IMR-90 (cell line): ENCODE data around the gene HELZ. TPM values are rescaled to one million over a fixed set of nuclear protein-coding genes. Genes with fewer than 3 reads are reported as not detected.
"Not testable (repeated sequence)": the region's sequence is repeated elsewhere in the genome, so short reads cannot be mapped to it uniquely, and the experiment has no call there.

Experiments
- ATAC-seq: fragments of 200-7000 bp; cut with Tn5 transposase; 2 replicates; pipeline ENCODE4 v1.9.1; 2020; ENCODE audit warnings: low read depth, mild to moderate bottlenecking, moderate library complexity
- BruUV-seq: library from RNA; stranded (reverse); fragments of 400-500 nt; replicated peaks from 2 replicates; lab custom pipeline; 2021; lab: Mats Ljungman, UMichigan
- CTCF ChIA-PET: fragments of 300-600 bp; formaldehyde crosslinking; extraction: SDS; loops from one replicate; lab custom pipeline; 2021; ENCODE audit warnings: antibody characterized with exemption; lab: Yijun Ruan, JAX
- POLR2A ChIA-PET: fragments of 300-600 bp; sonication (Branson Sonifier 250); formaldehyde crosslinking; loops from one replicate; lab custom pipeline; 2022; ENCODE audit warnings: antibody characterized with exemption; ENCODE audit not compliant: unreplicated experiment; lab: Charles Lee
- DNase-seq: peaks from one replicate; pipeline ENCODE4 v3.0.0; 2013
- H2AFZ ChIP-seq: replicated peaks from 2 replicates; pipeline ENCODE3; 2013; ENCODE audit warnings: low read length, mild to moderate bottlenecking; ENCODE audit not compliant: poor library complexity
- H2AK5ac ChIP-seq: 2 replicates; pipeline ENCODE4 v1.6.1; 2013; ENCODE audit warnings: low read depth, low read length, inconsistent platforms
- H2AK9ac ChIP-seq: replicated peaks from 2 replicates; pipeline ENCODE3; 2013; ENCODE audit warnings: mild to moderate bottlenecking, low read depth, low read length, moderate library complexity; ENCODE audit not compliant: poor library complexity
- H2BK120ac ChIP-seq: 2 replicates; pipeline ENCODE4 v1.6.1; 2013; ENCODE audit warnings: low read depth, low read length, inconsistent platforms
- H2BK15ac ChIP-seq: 3 replicates; pipeline ENCODE4 v1.6.1; 2013; ENCODE audit warnings: low read depth, low read length, inconsistent platforms
- H2BK20ac ChIP-seq: 2 replicates; pipeline ENCODE4 v1.6.1; 2013; ENCODE audit warnings: low read depth, mild to moderate bottlenecking, inconsistent platforms, low read length, moderate library complexity
- H2BK5ac ChIP-seq: 2 replicates; pipeline ENCODE4 v1.6.1; 2013; ENCODE audit warnings: mild to moderate bottlenecking, low read depth, low read length, inconsistent platforms; ENCODE audit not compliant: poor library complexity, severe bottlenecking
- H3K14ac ChIP-seq: replicated peaks from 2 replicates; pipeline ENCODE4 v1.6.1; 2013; ENCODE audit warnings: low read depth, low read length, inconsistent platforms
- H3K18ac ChIP-seq: 2 replicates; pipeline ENCODE4 v1.6.1; 2013; ENCODE audit warnings: low read depth, low read length, control low read depth
- H3K23ac ChIP-seq: 2 replicates; pipeline ENCODE4 v1.6.1; 2013; ENCODE audit warnings: low read depth, low read length, inconsistent platforms
- H3K27ac ChIP-seq: 2 replicates; pipeline ENCODE4 v1.5.1; 2013; ENCODE audit warnings: mild to moderate bottlenecking, control low read depth, low read length; ENCODE audit not compliant: insufficient read depth
- H3K27me3 ChIP-seq: 2 replicates; pipeline ENCODE4 v1.6.1; 2013; ENCODE audit warnings: low read length; ENCODE audit not compliant: control insufficient read depth, insufficient read depth
- H3K36me3 ChIP-seq: 2 replicates; pipeline ENCODE4 v1.6.1; 2013; ENCODE audit warnings: low read length, mixed read lengths; ENCODE audit not compliant: control insufficient read depth, insufficient read depth
- H3K4ac ChIP-seq: 2 replicates; pipeline ENCODE4 v1.6.1; 2013; ENCODE audit warnings: low read depth, low read length, inconsistent platforms
- H3K4me1 ChIP-seq: 2 replicates; pipeline ENCODE4 v1.6.1; 2013; ENCODE audit warnings: low read length, mixed read lengths; ENCODE audit not compliant: control insufficient read depth, insufficient read depth
- H3K4me2 ChIP-seq: 2 replicates; pipeline ENCODE4 v1.6.1; 2013; ENCODE audit warnings: low read depth, mild to moderate bottlenecking, control low read depth, low read length, moderate library complexity
- H3K4me3 ChIP-seq: 2 replicates; pipeline ENCODE4 v1.5.1; 2013; ENCODE audit warnings: low read depth, mild to moderate bottlenecking, control low read depth, low read length, moderate library complexity; ENCODE audit not compliant: insufficient read depth
- H3K56ac ChIP-seq: 2 replicates; pipeline ENCODE4 v1.6.1; 2013; ENCODE audit warnings: low read length, inconsistent platforms; ENCODE audit not compliant: insufficient read depth; ENCODE audit errors: extremely low read depth
- H3K79me1 ChIP-seq, 2 experiments: 2 replicates each; pipeline ENCODE4 v1.6.1; 2013; ENCODE audit warnings: low read length in 2 of 2, inconsistent platforms in 1 of 2, low read depth in 1 of 2
- H3K9ac ChIP-seq: 2 replicates; pipeline ENCODE4 v1.6.1; 2013; ENCODE audit warnings: low read depth, low read length, control low read depth
- H3K9me1 ChIP-seq: 2 replicates; pipeline ENCODE4 v1.6.1; 2013; ENCODE audit warnings: low read length, inconsistent platforms; ENCODE audit not compliant: insufficient read depth
- H3K9me3 ChIP-seq: 2 replicates; pipeline ENCODE4 v1.6.1; 2013; ENCODE audit warnings: low read length; ENCODE audit not compliant: control insufficient read depth, insufficient read depth
- H4K20me1 ChIP-seq: 2 replicates; pipeline ENCODE4 v1.6.1; 2013; ENCODE audit warnings: low read length, inconsistent platforms; ENCODE audit not compliant: insufficient read depth
- H4K5ac ChIP-seq: 2 replicates; pipeline ENCODE4 v1.6.1; 2013; ENCODE audit warnings: mild to moderate bottlenecking, low read depth, low read length, control low read depth
- H4K8ac ChIP-seq, 2 experiments: 2 replicates each; pipeline ENCODE4 v1.6.1; 2013; ENCODE audit warnings: low read depth in 2 of 2, low read length in 2 of 2, control low read depth in 1 of 2, inconsistent platforms in 1 of 2
- H4K91ac ChIP-seq: 2 replicates; pipeline ENCODE4 v1.6.1; 2013; ENCODE audit warnings: low read depth, low read length, inconsistent platforms; ENCODE audit not compliant: insufficient read depth
- BHLHE40 ChIP-seq: fragments of 150-350 bp; IDR thresholded peaks from 2 replicates; pipeline ENCODE4 v1.6.1; 2016; ENCODE audit warnings: mild to moderate bottlenecking, low read depth, low read length
- MAFK ChIP-seq: IDR thresholded peaks from 2 replicates; pipeline ENCODE4 v1.6.1; 2012; ENCODE audit warnings: low read depth, low read length, improper control_type of control experiment
- SMC3 ChIP-seq: fragments of 150-350 bp; IDR thresholded peaks from 2 replicates; pipeline ENCODE4 v1.6.1; 2016; ENCODE audit warnings: low read depth, mild to moderate bottlenecking, antibody characterized with exemption, low read length, moderate library complexity
- WGBS, 2 experiments: methylation state at CpG; one replicate each; pipeline versions ENCODE4 v1.1.5 to v1.1.7; 2013; ENCODE audit warnings: missing lambda C conversion rate in 2 of 2; ENCODE audit not compliant: insufficient read length in 1 of 2; ENCODE audit errors: extremely low coverage in 2 of 2; 5-methylcytosine and 5-hydroxymethylcytosine counted together
- dilution Hi-C: fragments of 300-500 bp; cut with HindIII; formaldehyde crosslinking; loops from one replicate; pipeline ENCODE4 v1.14.3; 2018; ENCODE audit warnings: low sequenced_read_pairs; ENCODE audit not compliant: unreplicated experiment
- in situ Hi-C: fragments of 300-500 bp; cut with MboI; formaldehyde crosslinking; loops from 3 replicates; pipeline ENCODE4 v1.14.3; 2019; ENCODE audit warnings: low sequenced_read_pairs, inconsistent platforms, mixed read lengths
- intact Hi-C: fragments of 100-400 bp; cut with micrococcal nuclease; formaldehyde crosslinking; loops from 2 replicates; pipeline ENCODE4 v1.10.0; 2022
- polyA plus RNA-seq, 3 experiments: library from polyadenylated mRNA; depleted of rRNA; stranded (reverse); fragments of >200 nt; gene quantifications; 2 replicates each; pipeline ENCODE4 v1.2.3, GENCODE V29; 2012; ENCODE audit warnings: low replicate concordance in 1 of 3
- total RNA-seq: library from RNA; depleted of rRNA; stranded (reverse); fragments of >200 nt; gene quantifications from 2 replicates; pipeline ENCODE4 v1.2.3, GENCODE V29; 2012

Gene HELZ
- total and polyA plus RNA-seq, 2 of the 4 experiments (the other 2 are of a cell fraction): 8.0 to 60.6 TPM

- no TSS peak for BruUV-seq
- ChIA-PET POLR2A (no interaction called here), CTCF (no interaction called here)
- no peaks in the 10 kb centered on the region for H3K9me3 ChIP-seq
- ATAC-seq (no peak), DNase-seq (no peak)
- TF ChIP-seq MAFK (no peak), SMC3 (no peak), BHLHE40 (no peak)
- peaks cover 3% of the 10 kb centered on the region; the same call in 1 of the 2 replicates for H3K9me1 ChIP-seq
- no peak overlapping the region for H3K56ac ChIP-seq
- no peak overlapping the region for H2AFZ ChIP-seq
- H3K14ac ChIP-seq: no peak overlapping the region
- H3K18ac ChIP-seq: no peak overlapping the region
- H4K20me1 ChIP-seq: 0 out of 2 replicates have a peak, but pooled peaks cover 6% of the 10 kb centered on the region
- H3K27me3 ChIP-seq: no peaks in the 10 kb centered on the region
- dilution Hi-C loops (no loop called here), in situ Hi-C loops (no loop called here), intact Hi-C loops (no loop called here)
- no peaks in the 10 kb centered on the region; the same call in 1 of the 2 replicates for H3K4me1 ChIP-seq
- no peak overlapping the region for H3K4ac ChIP-seq
- H2BK15ac ChIP-seq: no peak overlapping the region
- H4K91ac ChIP-seq: no peak overlapping the region
- no peak overlapping the region for H3K27ac ChIP-seq
- peaks cover 16 to 43% of the 10 kb centered on the region in 2 experiments for H3K79me1 ChIP-seq
- no CpG with 5 or more reads among the region's 2 CpGs for WGBS, 2 experiments
- no peak overlapping the region for H4K5ac ChIP-seq
- H3K9ac ChIP-seq: no peak overlapping the region
- H3K4me2 ChIP-seq: no peak overlapping the region
- H3K36me3 ChIP-seq: no peaks in the 10 kb centered on the region
- no peak overlapping the region for H3K4me3 ChIP-seq
- H2BK20ac ChIP-seq: no peak overlapping the region
- H2BK120ac ChIP-seq: no peak overlapping the region
- no peak overlapping the region for H4K8ac ChIP-seq
- H3K23ac ChIP-seq: no peak overlapping the region
- H2AK5ac ChIP-seq: no peak overlapping the region
- H2BK5ac ChIP-seq: no peak overlapping the region
- H2AK9ac ChIP-seq: no peak overlapping the region
Observed at GRCh38 chr17:67093348-67093747, 151.6 kb downstream of the HELZ start.

GRCh38 chr17:67092710-67093109, 152.3 kb downstream of the HELZ start:
- H3K9me3 ChIP-seq, dilution Hi-C loops, H3K4ac ChIP-seq, H3K18ac ChIP-seq, H4K5ac ChIP-seq, H2BK120ac ChIP-seq, ATAC-seq, H4K8ac ChIP-seq, BruUV-seq, H3K23ac ChIP-seq, H2BK5ac ChIP-seq, H3K4me3 ChIP-seq, H2AK9ac ChIP-seq, H2AFZ ChIP-seq, H3K27ac ChIP-seq, H3K9ac ChIP-seq, intact Hi-C loops, in situ Hi-C loops, H4K91ac ChIP-seq, CTCF ChIA-PET, H3K27me3 ChIP-seq, POLR2A ChIA-PET, H2BK20ac ChIP-seq, H3K56ac ChIP-seq, H3K14ac ChIP-seq, DNase-seq, H4K20me1 ChIP-seq, H3K4me2 ChIP-seq, H3K4me1 ChIP-seq, H2BK15ac ChIP-seq, H3K9me1 ChIP-seq, H3K36me3 ChIP-seq, H2AK5ac ChIP-seq: not testable (repeated sequence)
- WGBS, 2 experiments: no CpG with 5 or more reads among the region's 7 CpGs
- H3K79me1 ChIP-seq: peaks cover 16 to 46% of the 10 kb centered on the region in 2 experiments
